DND-41 (cell line): ENCODE measurements around the gene SUB1.

ENCODE experiments used
- ATAC-seq: fragments of 200-7000 bp; cut with Tn5 transposase; 3 replicates; pipeline ENCODE4 v1.9.1; 2021; ENCODE audit warnings: low read depth; ENCODE audit not compliant: insufficient read depth
- DNase-seq: peaks from one replicate; pipeline ENCODE4 v3.0.0-alpha.2; 2020
- H2AFZ ChIP-seq: 2 replicates; pipeline ENCODE4 v1.6.0; 2012; ENCODE audit warnings: low read depth, low read length
- H3K27ac ChIP-seq: 2 replicates; pipeline ENCODE4 v1.5.1; 2012; ENCODE audit warnings: low read length, inconsistent platforms
- H3K27me3 ChIP-seq: fragments of 200-600 bp; sonication (generic); 2 replicates; pipeline ENCODE4 v1.6.0; 2012; ENCODE audit warnings: low read length, mild to moderate bottlenecking, inconsistent platforms; ENCODE audit not compliant: insufficient read depth, poor library complexity
- H3K36me3 ChIP-seq: 2 replicates; pipeline ENCODE4 v1.5.1; 2012; ENCODE audit warnings: low read length, inconsistent platforms; ENCODE audit not compliant: insufficient read depth
- H3K4me1 ChIP-seq: 2 replicates; pipeline ENCODE4 v1.5.1; 2012; ENCODE audit warnings: mild to moderate bottlenecking, low read length; ENCODE audit not compliant: insufficient read depth
- H3K4me2 ChIP-seq: 2 replicates; pipeline ENCODE4 v1.6.0; 2012; ENCODE audit warnings: mild to moderate bottlenecking, moderate library complexity, low read length, inconsistent platforms; ENCODE audit not compliant: insufficient read depth
- H3K4me3 ChIP-seq, 2 experiments: fragments of 200-600 bp in 1 of 2; shearing (Covaris generic) in 1 of 2; 2 replicates each; pipeline ENCODE4 v1.5.1; 2012 to 2016; ENCODE audit warnings: inconsistent platforms in 2 of 2, low read length in 2 of 2, mild to moderate bottlenecking in 2 of 2, low read depth in 1 of 2, moderate library complexity in 1 of 2
- H3K79me2 ChIP-seq: 2 replicates; pipeline ENCODE4 v1.6.0; 2012; ENCODE audit warnings: low read length, inconsistent platforms; ENCODE audit not compliant: insufficient read depth
- H3K9ac ChIP-seq: 2 replicates; pipeline ENCODE4 v1.6.0; 2012; ENCODE audit warnings: low read depth, mild to moderate bottlenecking, inconsistent platforms, low read length, moderate library complexity
- H3K9me3 ChIP-seq: 2 replicates; pipeline ENCODE4 v1.5.1; 2012; ENCODE audit warnings: low read length, moderate library complexity, mild to moderate bottlenecking, inconsistent platforms; ENCODE audit not compliant: insufficient read depth, severe bottlenecking
- H4K20me1 ChIP-seq: 2 replicates; pipeline ENCODE4 v1.6.0; 2012; ENCODE audit warnings: low read length; ENCODE audit not compliant: insufficient read depth
- CTCF ChIP-seq: IDR thresholded peaks from 2 replicates; pipeline ENCODE4 v1.5.1; 2012; ENCODE audit warnings: borderline replicate concordance, low read length, moderate library complexity, mild to moderate bottlenecking; ENCODE audit not compliant: poor library complexity, severe bottlenecking; ENCODE audit errors: extremely low read depth
- EZH2 ChIP-seq: IDR thresholded peaks from 3 replicates; pipeline ENCODE4 v1.6.1; 2012; ENCODE audit warnings: borderline replicate concordance, low read depth, mild to moderate bottlenecking, moderate library complexity, low read length, inconsistent platforms; ENCODE audit not compliant: severe bottlenecking

SUB1 gene

GRCh38 chr5:32605766-32606152 is 20.4 kb downstream of the SUB1 start:
- Histone ChIP-seq H3K9ac (no peak overlapping the region), H3K36me3 (peaks cover 45% of the 10 kb centered on the region), H3K4me1 (no peaks in the 10 kb centered on the region), H3K27ac (no peak overlapping the region), H3K9me3 (no peaks in the 10 kb centered on the region), H4K20me1 (0 out of 2 replicates have a peak, but pooled peaks cover 7% of the 10 kb centered on the region), H3K4me2 (no peak overlapping the region), H3K79me2 (no peaks in the 10 kb centered on the region), H3K4me3 (no peak overlapping the region), H3K27me3 (no peaks in the 10 kb centered on the region), H2AFZ (no peak overlapping the region)
- TF ChIP-seq EZH2 (no peak), CTCF (no peak)
- peak; percentile 30; the same call in 1 of the 3 replicates for ATAC-seq
- DNase-seq = no peak

GRCh38 chr5:32612134-32612888 is 27.0 kb downstream of the SUB1 start:
- Histone ChIP-seq H3K9me3 (no peaks in the 10 kb centered on the region), H3K36me3 (peaks cover 5% of the 10 kb centered on the region; the same call in 1 of the 2 replicates), H3K27ac (no peak overlapping the region), H3K4me1 (no peaks in the 10 kb centered on the region), H3K27me3 (no peaks in the 10 kb centered on the region), H3K4me2 (no peak overlapping the region), H2AFZ (no peak overlapping the region), H3K9ac (no peak overlapping the region), H3K4me3 (no peak overlapping the region), H4K20me1 (no peaks in the 10 kb centered on the region), H3K79me2 (no peaks in the 10 kb centered on the region)
- ATAC-seq (no peak), DNase-seq (no peak)
- TF ChIP-seq EZH2 (no peak), CTCF (no peak)

- no peak overlapping the region for H3K4me2 ChIP-seq
- H2AFZ ChIP-seq = no peak overlapping the region
- H3K27me3 ChIP-seq = no peaks in the 10 kb centered on the region
- TF ChIP-seq EZH2 (no peak), CTCF (peak; percentile 93)
- H4K20me1 ChIP-seq = no peaks in the 10 kb centered on the region
- no peaks in the 10 kb centered on the region for H3K4me1 ChIP-seq
- H3K36me3 ChIP-seq = peaks cover 2% of the 10 kb centered on the region; the same call in 1 of the 2 replicates
- H3K79me2 ChIP-seq = no peaks in the 10 kb centered on the region
- no peak overlapping the region for H3K27ac ChIP-seq
- no peak overlapping the region for H3K9ac ChIP-seq
- peak; percentile 80 for DNase-seq
- H3K9me3 ChIP-seq = no peaks in the 10 kb centered on the region
- no peak overlapping the region for H3K4me3 ChIP-seq
- ATAC-seq = peak; percentile 81
Observed at GRCh38 chr5:32613050-32613672, 27.8 kb downstream of the SUB1 start.
